ENCODE data around the gene SLC22A5. TPM values are rescaled to one million over a fixed set of nuclear protein-coding genes. Genes with fewer than 3 reads are reported as not detected.
A peak's percentile ranks its signal among the peaks of the same experiment; 100 is the strongest.

SLC22A5 gene
- polyA plus RNA-seq, 1 donor (not counting 4 experiments of a cell fraction or from before 2014, with no cell fraction given): 14.8 TPM

DNA sequence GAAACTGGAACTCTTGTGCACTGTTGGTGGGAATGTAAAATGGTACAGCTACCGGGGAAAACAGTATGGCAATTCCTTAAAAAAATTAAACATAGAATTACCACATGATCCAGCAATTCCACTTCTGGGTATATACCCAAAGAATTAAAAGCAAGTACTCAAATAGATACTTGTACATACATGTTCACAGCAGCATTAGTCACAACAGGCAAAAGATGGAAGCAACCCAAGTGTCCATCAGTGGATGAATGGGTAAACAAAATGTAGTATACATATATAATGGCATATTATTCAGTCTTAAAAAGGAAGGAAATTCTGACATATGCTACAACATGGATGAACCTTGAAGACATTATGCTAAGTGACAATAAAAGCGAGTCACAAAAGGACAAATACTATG lies 7.4 kb upstream of the SLC22A5 start:
- TF ChIP-seq CTCF (optimal IDR thresholded peaks at IDR 0.05 in 1 of 3, IDR thresholded peaks at IDR 0.05 in 1 of 3, conservative IDR thresholded peaks at IDR 0.05 in 1 of 3; ENCODE audit: extremely low read depth in 1 of 3, insufficient read depth in 2 of 3, low read length in 3 of 3) (no peak), EZH2 (IDR thresholded peaks at IDR 0.05; ENCODE audit: low read length) (no peak)
- Histone ChIP-seq H3K9ac (ENCODE audit: control insufficient read depth, extremely low read depth, insufficient read depth, low read length) (no peak overlapping the region), H2AFZ (ENCODE audit: control insufficient read depth, low read length) (no peak overlapping the region), H3K4me2 (ENCODE audit: control insufficient read depth, extremely low read depth, insufficient read depth, low read depth, low read length) (no peak overlapping the region), H3K9me3 (ENCODE audit: control insufficient read depth, low read depth, low read length) (no peaks in the 10 kb centered on the region), H4K20me1 (ENCODE audit: control insufficient read depth, extremely low read depth, insufficient read depth, low read length) (no peaks in the 10 kb centered on the region), H3K4me1 (ENCODE audit: control insufficient read depth, extremely low read depth, insufficient read depth, low read length) (peaks cover 43% of the 10 kb centered on the region), H3K27me3 (ENCODE audit: control insufficient read depth, extremely low read depth, insufficient read depth, low read length) (no peaks in the 10 kb centered on the region), H3K9me1 (ENCODE audit: control insufficient read depth, extremely low read depth, insufficient read depth, low read length) (no peaks in the 10 kb centered on the region), H3K27ac (ENCODE audit: control insufficient read depth, insufficient read depth, low read length) (peak overlapping the region; percentile 75), H3K36me3 (ENCODE audit: control insufficient read depth in 2 of 2, extremely low read depth in 1 of 2, insufficient read depth in 2 of 2, low read length in 2 of 2) (peaks cover 3 to 14% of the 10 kb centered on the region in 2 experiments), H3K4me3 (ENCODE audit: control insufficient read depth in 2 of 3, extremely low read depth in 1 of 3, insufficient read depth in 2 of 3, low read depth in 1 of 3, low read length in 3 of 3) (no peak overlapping the region), H3K79me2 (ENCODE audit: control insufficient read depth, insufficient read depth, low read length) (no peaks in the 10 kb centered on the region)
- DNase-seq (ENCODE audit: low read depth, low spot score): no peak
- FAIRE-seq: peak; percentile 44
- dilution Hi-C loops (cut with MboI; ENCODE audit: extremely low pct_ligation_motif_present, low sequenced_read_pairs): no loop called here

GRCh38 chr5:132363431-132364112 lies 5.9 kb upstream of the SLC22A5 start:
- peaks cover 6% of the 10 kb centered on the region for H3K79me2 ChIP-seq (ENCODE audit: control insufficient read depth, insufficient read depth, low read length)
- no peaks in the 10 kb centered on the region for H3K27me3 ChIP-seq (ENCODE audit: control insufficient read depth, extremely low read depth, insufficient read depth, low read length)
- H2AFZ ChIP-seq (ENCODE audit: control insufficient read depth, low read length): no peak overlapping the region
- FAIRE-seq (peak; percentile 100), DNase-seq (ENCODE audit: low read depth, low spot score) (peak; percentile 94)
- no peak overlapping the region for H3K9ac ChIP-seq (ENCODE audit: control insufficient read depth, extremely low read depth, insufficient read depth, low read length)
- no peak overlapping the region for H3K4me3 ChIP-seq (ENCODE audit: control insufficient read depth in 2 of 3, extremely low read depth in 1 of 3, insufficient read depth in 2 of 3, low read depth in 1 of 3, low read length in 3 of 3)
- dilution Hi-C loops (cut with MboI; ENCODE audit: extremely low pct_ligation_motif_present, low sequenced_read_pairs): no loop called here
- H3K27ac ChIP-seq (ENCODE audit: control insufficient read depth, insufficient read depth, low read length): peak overlapping the region; percentile 85
- no peaks in the 10 kb centered on the region for H3K9me3 ChIP-seq (ENCODE audit: control insufficient read depth, low read depth, low read length)
- peak overlapping the region; percentile 27 for H3K4me2 ChIP-seq (ENCODE audit: control insufficient read depth, extremely low read depth, insufficient read depth, low read depth, low read length)
- peaks cover 1 to 16% of the 10 kb centered on the region in 2 experiments for H3K36me3 ChIP-seq (ENCODE audit: control insufficient read depth in 2 of 2, extremely low read depth in 1 of 2, insufficient read depth in 2 of 2, low read length in 2 of 2)
- no peak for TF ChIP-seq CTCF (optimal IDR thresholded peaks at IDR 0.05 in 1 of 3, IDR thresholded peaks at IDR 0.05 in 1 of 3, conservative IDR thresholded peaks at IDR 0.05 in 1 of 3; ENCODE audit: extremely low read depth in 1 of 3, insufficient read depth in 2 of 3, low read length in 3 of 3)
- TF ChIP-seq EZH2 (IDR thresholded peaks at IDR 0.05; ENCODE audit: low read length): no peak
- H3K9me1 ChIP-seq (ENCODE audit: control insufficient read depth, extremely low read depth, insufficient read depth, low read length): no peaks in the 10 kb centered on the region
- H3K4me1 ChIP-seq (ENCODE audit: control insufficient read depth, extremely low read depth, insufficient read depth, low read length): peaks cover 48% of the 10 kb centered on the region
- no peaks in the 10 kb centered on the region for H4K20me1 ChIP-seq (ENCODE audit: control insufficient read depth, extremely low read depth, insufficient read depth, low read length)

All from keratinocyte (primary cell).